Naive B cell (primary cell): ENCODE measurements around the gene TULP1. TPM values are rescaled to one million over a fixed set of nuclear protein-coding genes. Genes with fewer than 3 reads are reported as not detected.

ENCODE experiments used
- ATAC-seq, 2 donors: fragments of 150-1000 bp; cut with Tn5 transposase; 2 replicates each; pipeline ENCODE4 v1.10.0; 2021; ENCODE audit warnings: low read depth in 2 of 2, mild to moderate bottlenecking in 2 of 2, moderate library complexity in 2 of 2
- DNase-seq: peaks from one replicate; pipeline ENCODE4 v3.0.0; 2022
- H3K27ac Mint-ChIP-seq, 6 donors: one replicate each; pipeline ENCODE4 v1.8.0; 2020 to 2022; ENCODE audit warnings: mild to moderate bottlenecking in 6 of 6, mixed read lengths in 6 of 6, moderate library complexity in 5 of 6, inconsistent platforms in 2 of 6
- H3K27me3 Mint-ChIP-seq, 3 donors: one replicate each; pipeline ENCODE4 v1.8.0; 2021 to 2022; ENCODE audit warnings: mixed read lengths in 3 of 3, mild to moderate bottlenecking in 1 of 3
- H3K36me3 Mint-ChIP-seq, 2 donors: one replicate each; pipeline ENCODE4 v1.8.0; 2020 to 2022; ENCODE audit warnings: mixed read lengths in 2 of 2, inconsistent platforms in 1 of 2, mild to moderate bottlenecking in 1 of 2
- H3K4me1 Mint-ChIP-seq, 3 donors: one replicate each; pipeline ENCODE4 v1.8.0; 2020 to 2022; ENCODE audit warnings: mixed read lengths in 3 of 3, inconsistent platforms in 1 of 3, mild to moderate bottlenecking in 1 of 3, moderate library complexity in 1 of 3
- H3K4me3 Mint-ChIP-seq, 8 donors: one replicate each; pipeline ENCODE4 v1.8.0; 2020 to 2022; ENCODE audit warnings: mild to moderate bottlenecking in 8 of 8, mixed read lengths in 8 of 8, moderate library complexity in 8 of 8, inconsistent platforms in 2 of 8
- H3K9me3 Mint-ChIP-seq, 7 donors: one replicate each; pipeline ENCODE4 v1.8.0; 2020 to 2022; ENCODE audit warnings: mixed read lengths in 7 of 7, mild to moderate bottlenecking in 5 of 7, inconsistent platforms in 2 of 7, moderate library complexity in 1 of 7
- polyA plus RNA-seq, 6 donors: library from polyadenylated mRNA; unstranded; fragments of 300-500 nt; fragmentation: Illumina TruSeq; gene quantifications; one replicate each; pipeline ENCODE4 v1.2.3, GENCODE V29; 2021; ENCODE audit warnings: low read depth in 6 of 6

TULP1 gene
- polyA plus RNA-seq, 6 donors from 2014 or later: not detected

GRCh38 chr6:35499372-35499771 is 13.3 kb downstream of the TULP1 start:
- H3K36me3 Mint-ChIP-seq: no peaks in the 10 kb centered on the region
- H3K4me1 Mint-ChIP-seq: peaks cover 9 to 19% (median 14%) of the 10 kb centered on the region in 3 donors
- H3K9me3 Mint-ChIP-seq: no peaks in the 10 kb centered on the region
- no peak for DNase-seq
- ATAC-seq: no peak
- H3K4me3 Mint-ChIP-seq: peak overlapping the region in 3 of 8 donors; percentile 77 to 87 (median 77)
- H3K27me3 Mint-ChIP-seq: peaks cover 40 to 61% (median 42%) of the 10 kb centered on the region in 3 donors
- no peak overlapping the region for H3K27ac Mint-ChIP-seq

GRCh38 chr6:35498422-35499067 is 14.2 kb downstream of the TULP1 start:
- H3K36me3 Mint-ChIP-seq: no peaks in the 10 kb centered on the region
- DNase-seq (no peak), ATAC-seq (no peak)
- H3K27me3 Mint-ChIP-seq: peaks cover 42 to 57% (median 45%) of the 10 kb centered on the region in 3 donors
- peak overlapping the region in 3 of 6 donors; percentile 49 to 77 (median 67) for H3K27ac Mint-ChIP-seq
- peak overlapping the region; percentile 69 to 90 (median 78) for H3K4me3 Mint-ChIP-seq
- H3K4me1 Mint-ChIP-seq: peaks cover 14 to 25% (median 19%) of the 10 kb centered on the region in 3 donors
- no peaks in the 10 kb centered on the region for H3K9me3 Mint-ChIP-seq

GRCh38 chr6:35497571-35498421 is 14.9 kb downstream of the TULP1 start:
- Mint-ChIP-seq H3K4me3 (peak overlapping the region; percentile 70 to 90 (median 80)), H3K27me3 (peaks cover 40 to 56% (median 45%) of the 10 kb centered on the region in 3 donors), H3K27ac (peak overlapping the region in 2 of 6 donors; percentile 49 to 77), H3K9me3 (no peaks in the 10 kb centered on the region), H3K36me3 (no peaks in the 10 kb centered on the region), H3K4me1 (peaks cover 16 to 30% (median 20%) of the 10 kb centered on the region in 3 donors)
- ATAC-seq (peak; percentile 27 to 34), DNase-seq (peak; percentile 20)

GRCh38 chr6:35496841-35497570 is 15.7 kb downstream of the TULP1 start, which contains the start of gene TEAD3:
TSS of gene TEAD3 (minus strand) at chr6:35497079.
- DNase-seq (peak; percentile 62), ATAC-seq (peak; percentile 71 to 72)
- peak within 1 kb of the TSS in 1 of 6 donors; percentile 50 for H3K27ac Mint-ChIP-seq
- no peaks in the 10 kb centered on the region for H3K9me3 Mint-ChIP-seq
- H3K36me3 Mint-ChIP-seq: no peaks in the 10 kb centered on the region
- H3K4me1 Mint-ChIP-seq: peaks cover 21 to 32% (median 23%) of the 10 kb centered on the region in 3 donors
- H3K4me3 Mint-ChIP-seq: peak within 1 kb of the TSS; percentile 70 to 90 (median 84)
- H3K27me3 Mint-ChIP-seq: peaks cover 37 to 56% (median 47%) of the 10 kb centered on the region in 3 donors

- peak overlapping the region; percentile 66 to 90 (median 84) for H3K4me3 Mint-ChIP-seq
- H3K4me1 Mint-ChIP-seq: peaks cover 21 to 32% (median 23%) of the 10 kb centered on the region in 3 donors
- H3K27me3 Mint-ChIP-seq: peaks cover 32 to 52% (median 41%) of the 10 kb centered on the region in 3 donors
- no peaks in the 10 kb centered on the region for H3K36me3 Mint-ChIP-seq
- no peak for DNase-seq
- ATAC-seq: no peak
- H3K27ac Mint-ChIP-seq: no peak overlapping the region
- H3K9me3 Mint-ChIP-seq: no peaks in the 10 kb centered on the region
Observed at GRCh38 chr6:35496036-35496840, 16.5 kb downstream of the TULP1 start.

- H3K36me3 Mint-ChIP-seq: no peaks in the 10 kb centered on the region
- H3K4me3 Mint-ChIP-seq: peak overlapping the region; percentile 66 to 90 (median 84)
- H3K9me3 Mint-ChIP-seq: no peaks in the 10 kb centered on the region
- H3K27ac Mint-ChIP-seq: peak overlapping the region in 1 of 6 donors; percentile 15
- H3K27me3 Mint-ChIP-seq: peaks cover 24 to 52% (median 41%) of the 10 kb centered on the region in 3 donors
- H3K4me1 Mint-ChIP-seq: peaks cover 21 to 32% (median 23%) of the 10 kb centered on the region in 3 donors
- no peak for ATAC-seq
- DNase-seq: no peak
Observed at GRCh38 chr6:35495258-35496035, 17.2 kb downstream of the TULP1 start.

- Mint-ChIP-seq H3K9me3 (no peaks in the 10 kb centered on the region), H3K4me1 (peaks cover 21 to 32% (median 23%) of the 10 kb centered on the region in 3 donors), H3K4me3 (peak overlapping the region in 3 of 8 donors; percentile 6 to 69 (median 20)), H3K27me3 (peaks cover 12 to 42% (median 30%) of the 10 kb centered on the region in 3 donors), H3K27ac (no peak overlapping the region), H3K36me3 (no peaks in the 10 kb centered on the region)
- ATAC-seq (peak; percentile 7 to 10), DNase-seq (no peak)
Observed at GRCh38 chr6:35494161-35494563, 18.5 kb downstream of the TULP1 start.

GRCh38 chr6:35493307-35493983 is 19.3 kb downstream of the TULP1 start:
- Mint-ChIP-seq H3K36me3 (no peaks in the 10 kb centered on the region), H3K27me3 (peaks cover 8 to 34% (median 23%) of the 10 kb centered on the region in 3 donors), H3K4me3 (peak overlapping the region in 2 of 8 donors; percentile 0 to 69), H3K27ac (peak overlapping the region in 1 of 6 donors; percentile 17), H3K9me3 (no peaks in the 10 kb centered on the region), H3K4me1 (peaks cover 16 to 27% (median 19%) of the 10 kb centered on the region in 3 donors)
- DNase-seq: no peak
- ATAC-seq: no peak

GRCh38 chr6:35492974-35493284 is 19.8 kb downstream of the TULP1 start:
- no peaks in the 10 kb centered on the region for H3K9me3 Mint-ChIP-seq
- peaks cover 5 to 32% (median 19%) of the 10 kb centered on the region in 3 donors for H3K27me3 Mint-ChIP-seq
- ATAC-seq (no peak), DNase-seq (no peak)
- H3K27ac Mint-ChIP-seq: peak overlapping the region in 1 of 6 donors; percentile 14
- H3K36me3 Mint-ChIP-seq: no peaks in the 10 kb centered on the region
- peak overlapping the region in 1 of 8 donors; percentile 34 for H3K4me3 Mint-ChIP-seq
- H3K4me1 Mint-ChIP-seq: peaks cover 12 to 21% (median 14%) of the 10 kb centered on the region in 3 donors

GRCh38 chr6:35492258-35492973 is 20.3 kb downstream of the TULP1 start:
- H3K9me3 Mint-ChIP-seq: no peaks in the 10 kb centered on the region
- peak overlapping the region in 1 of 6 donors; percentile 14 for H3K27ac Mint-ChIP-seq
- DNase-seq: no peak

More at GRCh38 chr6:35492258-35492973, 20.3 kb downstream of the TULP1 start:
- H3K4me3 Mint-ChIP-seq: no peak overlapping the region
- peaks cover 12 to 21% (median 12%) of the 10 kb centered on the region in 3 donors for H3K4me1 Mint-ChIP-seq
- H3K36me3 Mint-ChIP-seq: no peaks in the 10 kb centered on the region
- peaks cover 5 to 32% (median 19%) of the 10 kb centered on the region in 3 donors for H3K27me3 Mint-ChIP-seq
- no peak for ATAC-seq
